ENCODE results near the gene SLC66A1. TPM values are rescaled to one million over a fixed set of nuclear protein-coding genes. Genes with fewer than 3 reads are reported as not detected.

SLC66A1 gene
- total RNA-seq, 2 donors from 2014 or later = 10.6 to 13.1 TPM

DNA sequence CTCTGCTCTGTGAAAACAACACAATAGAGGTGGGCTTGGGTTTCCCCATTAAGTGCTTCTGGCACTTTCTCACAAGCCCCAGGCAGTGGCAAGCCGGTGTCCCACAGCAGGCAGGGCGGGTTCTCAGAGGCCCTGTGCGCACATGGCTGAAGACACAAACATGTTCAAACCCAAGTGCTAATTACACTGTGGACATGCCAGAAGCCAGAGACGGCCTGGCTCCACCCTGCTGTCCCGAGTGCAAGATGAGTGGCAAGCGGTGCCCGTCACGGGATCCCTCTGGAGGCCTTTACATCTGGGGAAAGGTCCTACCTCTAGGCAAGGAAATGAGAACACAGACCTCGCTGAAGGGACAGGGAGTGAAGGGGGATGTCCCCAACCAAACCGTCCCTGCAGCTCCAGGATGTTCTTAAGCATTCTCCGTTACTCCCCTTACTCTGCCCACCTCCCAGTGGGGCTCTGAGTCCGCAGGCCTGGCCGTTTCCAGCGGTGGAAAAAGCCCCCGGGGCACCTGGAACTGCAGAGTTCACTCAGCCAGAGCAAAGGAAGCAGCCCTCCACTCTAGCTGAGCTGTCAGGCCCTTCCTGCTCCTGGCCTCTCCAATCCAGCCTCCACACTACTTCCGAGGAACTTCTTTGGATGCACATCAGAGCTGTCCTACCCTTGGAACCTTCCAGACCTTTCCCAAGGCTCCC, 57.4 kb downstream of the SLC66A1 start:
- H3K4me1 ChIP-seq = no peaks in the 10 kb centered on the region

DNA sequence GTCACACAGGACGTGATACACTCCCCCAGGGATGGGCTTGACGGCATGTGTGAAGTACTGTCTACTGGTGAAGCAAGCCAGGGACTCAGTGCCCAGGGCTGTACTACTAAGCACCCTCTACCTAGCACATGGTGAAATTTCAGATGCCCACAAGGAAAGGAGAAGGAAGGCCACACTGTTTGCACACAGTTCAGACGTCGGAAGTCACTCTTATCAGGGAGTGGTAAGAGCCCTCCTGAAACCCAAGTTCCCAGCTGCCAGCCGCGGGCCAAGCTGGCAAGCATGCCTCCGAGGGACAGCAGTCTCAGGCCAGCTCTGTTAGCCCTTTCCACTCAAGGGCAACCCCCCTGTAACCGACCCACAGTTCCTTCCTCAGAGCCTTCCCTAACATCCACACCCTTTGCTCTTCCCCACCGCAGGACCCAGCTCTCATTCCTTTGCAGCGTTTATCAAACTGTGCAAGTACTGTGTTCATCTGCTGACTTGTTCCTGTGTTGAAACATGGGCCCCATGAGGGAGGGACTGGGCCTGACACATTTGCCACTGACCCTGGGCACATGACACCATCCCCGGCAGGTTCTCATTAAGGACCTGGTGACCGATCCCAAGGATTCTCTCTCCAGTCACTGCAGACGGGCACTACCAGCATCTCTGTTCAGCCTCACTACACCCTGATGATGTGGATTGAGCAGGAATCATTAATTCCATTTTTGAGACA, 58.5 kb downstream of the SLC66A1 start:
- no peaks in the 10 kb centered on the region for H3K9me3 ChIP-seq
- no peaks in the 10 kb centered on the region for H3K36me3 ChIP-seq
- no peaks in the 10 kb centered on the region for H3K4me1 ChIP-seq
- no peak overlapping the region for H3K9ac ChIP-seq (ENCODE audit: low read depth in 2 of 2, low read length in 2 of 2)
- H3K4me3 ChIP-seq = no peak overlapping the region
- TF ChIP-seq, protein P1, sequence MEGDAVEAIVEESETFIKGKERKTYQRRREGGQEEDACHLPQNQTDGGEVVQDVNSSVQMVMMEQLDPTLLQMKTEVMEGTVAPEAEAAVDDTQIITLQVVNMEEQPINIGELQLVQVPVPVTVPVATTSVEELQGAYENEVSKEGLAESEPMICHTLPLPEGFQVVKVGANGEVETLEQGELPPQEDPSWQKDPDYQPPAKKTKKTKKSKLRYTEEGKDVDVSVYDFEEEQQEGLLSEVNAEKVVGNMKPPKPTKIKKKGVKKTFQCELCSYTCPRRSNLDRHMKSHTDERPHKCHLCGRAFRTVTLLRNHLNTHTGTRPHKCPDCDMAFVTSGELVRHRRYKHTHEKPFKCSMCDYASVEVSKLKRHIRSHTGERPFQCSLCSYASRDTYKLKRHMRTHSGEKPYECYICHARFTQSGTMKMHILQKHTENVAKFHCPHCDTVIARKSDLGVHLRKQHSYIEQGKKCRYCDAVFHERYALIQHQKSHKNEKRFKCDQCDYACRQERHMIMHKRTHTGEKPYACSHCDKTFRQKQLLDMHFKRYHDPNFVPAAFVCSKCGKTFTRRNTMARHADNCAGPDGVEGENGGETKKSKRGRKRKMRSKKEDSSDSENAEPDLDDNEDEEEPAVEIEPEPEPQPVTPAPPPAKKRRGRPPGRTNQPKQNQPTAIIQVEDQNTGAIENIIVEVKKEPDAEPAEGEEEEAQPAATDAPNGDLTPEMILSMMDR (IDR thresholded peaks at IDR 0.05) = no peak
- DNase-seq = no peak
- intact Hi-C loops (cut with DNase I) = no loop called here
- H3K27ac ChIP-seq = no peak overlapping the region
- no peaks in the 10 kb centered on the region for H3K27me3 ChIP-seq

More for the DNA sequence above, 57.4 kb downstream of the SLC66A1 start:
- H3K27ac ChIP-seq = no peak overlapping the region
- no peak overlapping the region for H3K4me3 ChIP-seq
- DNase-seq = no peak
- TF ChIP-seq, protein P1 (IDR thresholded peaks at IDR 0.05) = no peak
- H3K27me3 ChIP-seq = no peaks in the 10 kb centered on the region
- H3K9ac ChIP-seq (ENCODE audit: low read depth in 2 of 2, low read length in 2 of 2) = no peak overlapping the region
- H3K36me3 ChIP-seq = no peaks in the 10 kb centered on the region
- intact Hi-C loops (cut with DNase I) = no loop called here
- H3K9me3 ChIP-seq = no peaks in the 10 kb centered on the region

DNA sequence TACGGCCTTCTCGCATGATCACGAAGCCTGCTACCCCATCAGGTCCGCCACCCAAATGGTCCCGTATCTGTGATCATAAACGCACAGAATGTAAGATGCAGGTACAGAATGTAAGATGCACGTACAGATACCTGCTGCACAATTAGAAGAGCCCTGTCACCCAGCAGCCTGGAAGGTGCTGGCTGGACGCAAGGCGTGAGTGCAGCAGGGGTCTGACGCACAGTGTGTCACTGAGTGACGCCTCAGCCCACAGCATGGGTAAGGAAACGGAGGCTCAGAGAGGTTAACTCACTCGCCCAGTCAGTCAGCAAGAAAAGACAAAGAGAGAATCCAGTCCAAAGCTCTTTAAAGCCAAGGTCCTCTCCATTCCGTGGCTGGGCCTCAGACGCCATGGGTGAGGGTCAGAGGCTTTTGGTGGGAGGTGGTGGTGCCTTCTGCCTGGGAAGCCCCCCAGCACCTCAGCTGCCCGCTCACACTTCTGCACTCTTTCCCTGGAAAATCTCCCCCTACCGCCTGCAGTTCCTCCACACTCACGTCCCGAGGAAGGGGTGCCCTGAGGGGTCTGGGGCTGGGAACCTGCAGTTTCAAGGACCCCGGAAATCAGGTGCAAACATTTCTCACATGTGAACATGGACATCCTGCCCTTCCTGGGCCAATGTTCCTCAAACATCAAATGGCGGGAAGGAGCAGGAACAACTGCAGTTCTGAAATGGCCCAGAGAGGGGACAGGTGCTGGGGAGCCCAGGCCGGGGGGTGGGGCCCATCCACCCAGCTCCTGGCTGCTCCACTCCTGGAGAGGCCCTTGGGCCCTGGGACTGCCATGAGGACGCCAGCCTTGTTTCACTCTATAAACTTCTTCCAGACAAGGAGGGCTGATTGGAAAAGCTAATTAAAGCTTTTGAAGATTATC, 59.4 kb downstream of the SLC66A1 start:
- TF ChIP-seq, protein P1 (IDR thresholded peaks at IDR 0.05) = no peak
- H3K4me3 ChIP-seq = no peak overlapping the region
- no peaks in the 10 kb centered on the region for H3K36me3 ChIP-seq
- intact Hi-C loops (cut with DNase I) = no loop called here
- H3K27me3 ChIP-seq = no peaks in the 10 kb centered on the region
- no peak overlapping the region for H3K27ac ChIP-seq
- no peak for DNase-seq
- no peaks in the 10 kb centered on the region for H3K4me1 ChIP-seq
- H3K9me3 ChIP-seq = no peaks in the 10 kb centered on the region
- no peak overlapping the region for H3K9ac ChIP-seq (ENCODE audit: low read depth in 2 of 2, low read length in 2 of 2)

DNA sequence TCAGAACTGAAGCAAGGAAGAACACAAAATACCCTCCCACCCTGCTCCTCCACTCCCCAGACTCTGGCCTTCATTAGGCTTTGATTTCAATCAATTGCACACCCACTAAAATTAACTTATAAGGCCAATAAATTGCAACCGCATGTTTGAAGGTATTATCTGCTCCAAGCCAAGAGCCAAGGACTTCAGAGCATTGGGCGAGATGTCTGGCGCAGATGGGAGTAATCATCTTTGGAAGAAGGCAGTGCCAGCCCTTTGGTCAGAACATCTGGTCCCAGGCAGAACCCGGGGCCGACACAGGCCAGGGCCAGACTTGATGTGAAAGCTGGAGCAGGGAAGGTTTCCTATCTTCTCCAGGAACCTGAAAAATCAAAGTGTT, 60.0 kb downstream of the SLC66A1 start:
- H3K4me1 ChIP-seq = no peaks in the 10 kb centered on the region
- H3K9me3 ChIP-seq = no peaks in the 10 kb centered on the region
- no peak for DNase-seq
- no peak overlapping the region for H3K4me3 ChIP-seq
- H3K9ac ChIP-seq (ENCODE audit: low read depth in 2 of 2, low read length in 2 of 2) = no peak overlapping the region
- intact Hi-C loops (cut with DNase I) = no loop called here
- H3K27ac ChIP-seq = no peak overlapping the region
- TF ChIP-seq, protein P1 (IDR thresholded peaks at IDR 0.05) = no peak
- H3K36me3 ChIP-seq = no peaks in the 10 kb centered on the region
- H3K27me3 ChIP-seq = no peaks in the 10 kb centered on the region

DNA sequence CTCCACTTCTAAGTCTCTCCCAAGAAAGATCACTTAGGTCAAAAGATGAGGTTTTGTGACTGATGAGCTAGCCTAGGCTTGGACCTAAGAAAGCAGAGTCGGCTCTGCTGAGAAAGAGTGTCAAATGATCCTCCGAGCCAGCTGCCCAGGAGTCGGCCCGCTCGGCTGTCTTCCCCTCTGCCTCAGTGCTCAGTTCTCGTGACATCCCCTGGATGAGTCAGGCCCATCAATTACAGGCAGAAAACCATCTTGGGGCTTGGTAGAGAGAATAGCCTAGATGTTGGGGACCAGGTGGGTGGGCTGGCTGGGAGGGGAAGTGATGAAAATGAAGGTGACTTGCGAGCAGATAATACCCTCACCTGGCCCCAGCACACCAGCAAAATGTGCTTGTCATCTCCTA, 60.5 kb downstream of the SLC66A1 start:
- Histone ChIP-seq H3K4me1 (no peaks in the 10 kb centered on the region), H3K36me3 (no peaks in the 10 kb centered on the region), H3K27me3 (no peaks in the 10 kb centered on the region), H3K27ac (no peak overlapping the region), H3K9me3 (no peaks in the 10 kb centered on the region), H3K4me3 (no peak overlapping the region), H3K9ac (ENCODE audit: low read depth in 2 of 2, low read length in 2 of 2) (no peak overlapping the region)
- no peak for DNase-seq
- intact Hi-C loops (cut with DNase I) = no loop called here
- TF ChIP-seq, protein P1 (IDR thresholded peaks at IDR 0.05) = no peak
